ENCODE results near the gene SH3BGR. TPM values are rescaled to one million over a fixed set of nuclear protein-coding genes. Genes with fewer than 3 reads are reported as not detected.

The SH3BGR gene
- polyA plus RNA-seq, 4 donors: 2.6 to 8.7 (median 4.3) TPM

DNA sequence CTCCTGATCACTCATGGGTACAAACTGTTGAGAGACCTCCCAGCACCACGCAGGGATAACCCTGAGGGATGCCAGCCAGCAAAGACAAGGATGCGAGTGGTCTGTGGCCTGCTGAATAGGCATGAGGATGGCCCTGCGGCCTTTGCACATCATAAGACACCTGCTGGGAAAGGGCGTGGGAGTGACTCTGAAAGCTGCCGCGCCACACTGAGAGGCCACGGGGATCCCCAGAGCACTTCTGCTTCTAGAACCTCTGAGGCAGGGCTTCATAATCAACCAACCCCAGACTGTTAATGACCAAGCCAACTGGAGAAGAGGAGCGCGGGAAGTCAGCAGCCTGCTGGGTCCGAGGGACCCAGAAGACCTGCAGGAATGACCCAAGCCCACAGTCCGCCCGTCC is 73.8 kb downstream of the SH3BGR start:
- Histone ChIP-seq H3K27ac (ENCODE audit: low read depth in 1 of 3, low read length in 2 of 3) (no peak overlapping the region), H3K9me3 (ENCODE audit: control insufficient read depth in 2 of 2, insufficient read depth in 1 of 2, low read depth in 1 of 2, low read length in 1 of 2) (peaks cover 0 to 8% of the 10 kb centered on the region in 2 donors), H3K4me3 (ENCODE audit: low read depth in 1 of 3, low read length in 3 of 3) (no peak overlapping the region), H3K4me1 (ENCODE audit: control insufficient read depth in 3 of 3, insufficient read depth in 2 of 3, low read depth in 1 of 3, low read length in 2 of 3) (peaks cover 0 to 7% (median 2%) of the 10 kb centered on the region in 3 donors), H3K27me3 (ENCODE audit: control insufficient read depth in 3 of 3, insufficient read depth in 3 of 3, low read length in 3 of 3) (no peaks in the 10 kb centered on the region), H3K36me3 (ENCODE audit: control insufficient read depth in 3 of 3, insufficient read depth in 2 of 3, low read depth in 1 of 3, low read length in 3 of 3) (no peaks in the 10 kb centered on the region)
- no peak for DNase-seq
- no peak for FAIRE-seq
- 90 to 96% (median 93%) methylated on average over 12 of the region's 12 CpGs for WGBS, 3 donors

GRCh38 chr21:39527067-39527595 is 75.4 kb downstream of the SH3BGR start:
- no peaks in the 10 kb centered on the region for H3K27me3 ChIP-seq (ENCODE audit: control insufficient read depth in 3 of 3, insufficient read depth in 3 of 3, low read length in 3 of 3)
- H3K4me3 ChIP-seq (ENCODE audit: low read depth in 1 of 3, low read length in 3 of 3): no peak overlapping the region
- H3K27ac ChIP-seq (ENCODE audit: low read depth in 1 of 3, low read length in 2 of 3): no peak overlapping the region
- peaks cover 0 to 7% (median 2%) of the 10 kb centered on the region in 3 donors for H3K4me1 ChIP-seq (ENCODE audit: control insufficient read depth in 3 of 3, insufficient read depth in 2 of 3, low read depth in 1 of 3, low read length in 2 of 3)
- H3K36me3 ChIP-seq (ENCODE audit: control insufficient read depth in 3 of 3, insufficient read depth in 2 of 3, low read depth in 1 of 3, low read length in 3 of 3): no peaks in the 10 kb centered on the region
- WGBS, 3 donors: 61 to 73% (median 72%) methylated on average over 5 of the region's 5 CpGs
- DNase-seq: no peak
- no peak for FAIRE-seq
- H3K9me3 ChIP-seq (ENCODE audit: control insufficient read depth in 2 of 2, insufficient read depth in 1 of 2, low read depth in 1 of 2, low read length in 1 of 2): peaks cover 0 to 8% of the 10 kb centered on the region in 2 donors

DNA sequence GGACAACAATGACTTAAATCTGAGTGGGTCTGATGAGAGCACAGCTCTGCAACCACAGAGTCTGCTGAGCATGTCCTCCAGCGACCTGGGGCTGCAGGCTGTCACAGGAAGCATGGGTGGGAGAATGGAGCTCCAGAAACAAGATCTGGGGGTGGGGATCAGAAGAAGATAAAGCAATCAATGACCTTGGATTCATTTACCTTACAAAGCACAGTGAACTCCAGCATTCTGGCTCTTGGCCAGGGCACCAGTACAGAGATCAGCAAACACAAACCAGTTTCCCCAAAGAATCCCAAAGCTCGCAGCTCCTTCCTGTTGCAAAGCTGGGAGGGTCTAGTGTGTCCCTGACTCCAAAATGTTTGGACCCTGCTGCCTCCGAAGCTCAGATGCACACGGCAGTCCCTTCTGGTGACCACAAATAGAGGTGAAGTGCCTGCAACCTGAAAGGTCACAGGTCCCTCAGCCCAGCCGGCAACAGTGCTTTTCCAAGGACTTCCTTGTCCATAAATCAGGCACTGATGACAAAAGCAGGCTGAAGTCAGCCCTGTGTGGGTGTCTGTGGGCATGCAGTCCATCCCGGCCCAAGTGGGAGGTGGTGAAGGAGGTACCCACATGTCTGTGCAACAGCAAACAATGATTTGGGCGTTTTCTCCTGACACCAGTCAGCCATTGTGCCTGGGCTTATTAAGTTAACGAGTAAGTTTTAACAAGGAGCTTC is 76.1 kb downstream of the SH3BGR start:
- WGBS, 3 donors: 3 to 12% (median 6%) methylated on average over 8 of the region's 8 CpGs
- H3K4me1 ChIP-seq (ENCODE audit: control insufficient read depth in 3 of 3, insufficient read depth in 2 of 3, low read depth in 1 of 3, low read length in 2 of 3): peaks cover 0 to 7% (median 2%) of the 10 kb centered on the region in 3 donors
- DNase-seq (peak; percentile 72 to 88), FAIRE-seq (no peak)
- H3K4me3 ChIP-seq (ENCODE audit: low read depth in 1 of 3, low read length in 3 of 3): no peak overlapping the region
- no peaks in the 10 kb centered on the region for H3K27me3 ChIP-seq (ENCODE audit: control insufficient read depth in 3 of 3, insufficient read depth in 3 of 3, low read length in 3 of 3)
- H3K27ac ChIP-seq (ENCODE audit: low read depth in 1 of 3, low read length in 2 of 3): peak overlapping the region; percentile 12 to 92 (median 44)
- H3K9me3 ChIP-seq (ENCODE audit: control insufficient read depth in 2 of 2, insufficient read depth in 1 of 2, low read depth in 1 of 2, low read length in 1 of 2): peaks cover 0 to 8% of the 10 kb centered on the region in 2 donors
- no peaks in the 10 kb centered on the region for H3K36me3 ChIP-seq (ENCODE audit: control insufficient read depth in 3 of 3, insufficient read depth in 2 of 3, low read depth in 1 of 3, low read length in 3 of 3)

DNA sequence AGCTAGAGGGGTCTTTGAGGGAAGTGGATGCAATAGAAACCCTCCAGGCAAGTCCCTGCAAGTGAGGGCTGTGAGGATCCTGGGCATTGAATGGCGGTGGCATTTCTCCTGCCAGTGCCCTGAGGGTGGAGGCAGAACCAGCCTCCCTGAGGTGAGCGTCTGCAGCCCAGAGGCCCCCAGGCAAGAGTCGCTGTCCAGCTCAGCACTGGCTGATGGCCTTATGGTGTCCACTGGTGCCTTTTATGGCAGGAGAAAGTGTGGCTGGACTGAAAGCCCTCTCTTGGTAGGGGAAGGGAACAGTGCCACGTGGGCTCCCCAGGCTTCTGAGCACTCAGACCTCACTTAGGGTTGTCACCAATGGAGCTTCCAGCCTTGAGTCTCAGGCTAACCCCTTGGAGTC is 77.3 kb downstream of the SH3BGR start:
- no peak for DNase-seq
- H3K4me1 ChIP-seq (ENCODE audit: control insufficient read depth in 3 of 3, insufficient read depth in 2 of 3, low read depth in 1 of 3, low read length in 2 of 3): peaks cover 0 to 7% (median 2%) of the 10 kb centered on the region in 3 donors
- no peaks in the 10 kb centered on the region for H3K27me3 ChIP-seq (ENCODE audit: control insufficient read depth in 3 of 3, insufficient read depth in 3 of 3, low read length in 3 of 3)
- no peaks in the 10 kb centered on the region for H3K36me3 ChIP-seq (ENCODE audit: control insufficient read depth in 3 of 3, insufficient read depth in 2 of 3, low read depth in 1 of 3, low read length in 3 of 3)
- no peak for FAIRE-seq
- H3K9me3 ChIP-seq (ENCODE audit: control insufficient read depth in 2 of 2, insufficient read depth in 1 of 2, low read depth in 1 of 2, low read length in 1 of 2): peaks cover 0 to 4% of the 10 kb centered on the region in 2 donors
- H3K27ac ChIP-seq (ENCODE audit: low read depth in 1 of 3, low read length in 2 of 3): no peak overlapping the region
- WGBS, 3 donors: 68 to 85% (median 79%) methylated on average over 4 of the region's 4 CpGs
- H3K4me3 ChIP-seq (ENCODE audit: low read depth in 1 of 3, low read length in 3 of 3): no peak overlapping the region

DNA sequence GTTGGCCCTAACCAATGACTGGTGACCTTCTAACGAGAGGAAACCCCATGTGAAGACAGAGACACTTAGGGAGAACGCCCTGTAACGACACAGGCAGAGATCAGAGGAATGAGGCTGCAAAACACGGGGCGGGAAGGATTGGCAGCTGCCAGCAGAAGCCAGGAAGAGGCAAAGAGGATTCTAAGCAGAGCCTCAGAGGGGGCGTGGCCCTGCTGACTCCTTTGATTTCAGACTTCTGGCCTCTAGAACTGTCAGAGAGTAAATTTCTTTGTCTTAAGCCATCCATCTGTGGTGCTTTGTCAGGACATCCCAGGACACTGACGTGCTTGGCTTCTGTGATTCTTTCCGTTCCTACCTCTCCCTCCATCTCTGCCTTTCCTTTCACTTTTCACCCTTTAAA is 79.3 kb downstream of the SH3BGR start:
- DNase-seq: no peak
- Histone ChIP-seq H3K4me1 (ENCODE audit: control insufficient read depth in 3 of 3, insufficient read depth in 2 of 3, low read depth in 1 of 3, low read length in 2 of 3) (peaks cover 0 to 7% (median 2%) of the 10 kb centered on the region in 3 donors), H3K27me3 (ENCODE audit: control insufficient read depth in 3 of 3, insufficient read depth in 3 of 3, low read length in 3 of 3) (no peaks in the 10 kb centered on the region), H3K9me3 (ENCODE audit: control insufficient read depth in 2 of 2, insufficient read depth in 1 of 2, low read depth in 1 of 2, low read length in 1 of 2) (no peaks in the 10 kb centered on the region), H3K4me3 (ENCODE audit: low read depth in 1 of 3, low read length in 3 of 3) (no peak overlapping the region), H3K36me3 (ENCODE audit: control insufficient read depth in 3 of 3, insufficient read depth in 2 of 3, low read depth in 1 of 3, low read length in 3 of 3) (no peaks in the 10 kb centered on the region), H3K27ac (ENCODE audit: low read depth in 1 of 3, low read length in 2 of 3) (no peak overlapping the region)
- 32 to 50% (median 37%) methylated on average over 8 of the region's 8 CpGs for WGBS, 3 donors
- no peak for FAIRE-seq

- no peak overlapping the region for H3K4me3 ChIP-seq (ENCODE audit: low read depth in 1 of 3, low read length in 3 of 3)
- WGBS, 3 donors: 53 to 57% (median 56%) methylated on average over 5 of the region's 5 CpGs
Observed at GRCh38 chr21:39531840-39532239, 80.1 kb downstream of the SH3BGR start.

GRCh38 chr21:39533545-39534380 is 82.0 kb downstream of the SH3BGR start:
- 61 to 78% (median 78%) methylated on average over 6 of the region's 6 CpGs for WGBS, 3 donors
- FAIRE-seq (peak; percentile 91), DNase-seq (no peak)
- H3K4me1 ChIP-seq (ENCODE audit: control insufficient read depth in 3 of 3, insufficient read depth in 2 of 3, low read depth in 1 of 3, low read length in 2 of 3): peaks cover 0 to 3% (median 0%) of the 10 kb centered on the region in 3 donors
- H3K27me3 ChIP-seq (ENCODE audit: control insufficient read depth in 3 of 3, insufficient read depth in 3 of 3, low read length in 3 of 3): no peaks in the 10 kb centered on the region
- no peaks in the 10 kb centered on the region for H3K9me3 ChIP-seq (ENCODE audit: control insufficient read depth in 2 of 2, insufficient read depth in 1 of 2, low read depth in 1 of 2, low read length in 1 of 2)
- no peaks in the 10 kb centered on the region for H3K36me3 ChIP-seq (ENCODE audit: control insufficient read depth in 3 of 3, insufficient read depth in 2 of 3, low read depth in 1 of 3, low read length in 3 of 3)
- no peak overlapping the region for H3K4me3 ChIP-seq (ENCODE audit: low read depth in 1 of 3, low read length in 3 of 3)
- no peak overlapping the region for H3K27ac ChIP-seq (ENCODE audit: low read depth in 1 of 3, low read length in 2 of 3)

More at GRCh38 chr21:39531840-39532239, 80.1 kb downstream of the SH3BGR start:
- no peaks in the 10 kb centered on the region for H3K9me3 ChIP-seq (ENCODE audit: control insufficient read depth in 2 of 2, insufficient read depth in 1 of 2, low read depth in 1 of 2, low read length in 1 of 2)
- DNase-seq (no peak), FAIRE-seq (no peak)
- H3K27ac ChIP-seq (ENCODE audit: low read depth in 1 of 3, low read length in 2 of 3): no peak overlapping the region
- no peaks in the 10 kb centered on the region for H3K36me3 ChIP-seq (ENCODE audit: control insufficient read depth in 3 of 3, insufficient read depth in 2 of 3, low read depth in 1 of 3, low read length in 3 of 3)
- H3K4me1 ChIP-seq (ENCODE audit: control insufficient read depth in 3 of 3, insufficient read depth in 2 of 3, low read depth in 1 of 3, low read length in 2 of 3): peaks cover 0 to 7% (median 2%) of the 10 kb centered on the region in 3 donors
- no peaks in the 10 kb centered on the region for H3K27me3 ChIP-seq (ENCODE audit: control insufficient read depth in 3 of 3, insufficient read depth in 3 of 3, low read length in 3 of 3)

DNA sequence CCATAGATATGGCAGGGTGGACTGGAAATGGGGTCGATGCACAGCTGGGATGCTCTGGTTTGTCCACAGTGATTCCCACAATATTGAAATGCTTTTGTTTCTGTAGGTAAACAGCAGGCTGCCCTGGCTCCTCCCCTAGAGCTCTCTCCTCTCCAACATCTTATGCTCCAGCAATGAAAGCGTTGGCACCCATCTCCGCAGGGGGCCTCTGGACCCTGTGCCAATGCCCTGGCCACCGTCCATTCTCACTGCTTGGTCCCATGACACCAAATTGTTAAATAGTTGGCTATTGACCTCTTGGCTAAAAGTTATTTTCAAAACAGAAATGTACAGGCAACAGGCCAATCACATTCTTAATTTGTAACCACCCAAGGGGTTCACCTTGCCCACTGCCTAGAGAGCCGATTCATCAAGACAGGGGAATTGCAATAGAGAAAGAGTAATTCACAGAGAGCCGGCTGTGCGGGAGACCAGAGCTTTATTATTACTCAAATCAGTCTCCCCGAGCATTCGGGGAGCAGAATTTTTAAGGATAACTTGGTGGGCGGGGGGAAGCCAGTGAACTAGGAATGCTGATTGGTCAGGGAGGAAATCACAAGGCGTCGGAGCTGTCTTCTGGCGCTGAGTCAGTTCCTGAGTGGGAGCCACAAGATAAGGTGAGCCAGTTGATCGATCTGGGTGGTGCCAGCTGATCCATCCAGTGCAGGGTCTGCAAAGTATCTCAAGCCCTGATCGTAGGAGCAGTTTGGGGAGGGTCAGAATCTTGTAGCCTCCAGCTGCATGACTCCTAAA is 84.1 kb downstream of the SH3BGR start:
- Histone ChIP-seq H3K9me3 (ENCODE audit: control insufficient read depth in 2 of 2, insufficient read depth in 1 of 2, low read depth in 1 of 2, low read length in 1 of 2) (no peaks in the 10 kb centered on the region), H3K36me3 (ENCODE audit: control insufficient read depth in 3 of 3, insufficient read depth in 2 of 3, low read depth in 1 of 3, low read length in 3 of 3) (no peaks in the 10 kb centered on the region), H3K27me3 (ENCODE audit: control insufficient read depth in 3 of 3, insufficient read depth in 3 of 3, low read length in 3 of 3) (no peaks in the 10 kb centered on the region), H3K4me3 (ENCODE audit: low read depth in 1 of 3, low read length in 3 of 3) (no peak overlapping the region), H3K4me1 (ENCODE audit: control insufficient read depth in 3 of 3, insufficient read depth in 2 of 3, low read depth in 1 of 3, low read length in 2 of 3) (peaks cover 0 to 3% (median 0%) of the 10 kb centered on the region in 3 donors), H3K27ac (ENCODE audit: low read depth in 1 of 3, low read length in 2 of 3) (no peak overlapping the region)
- no peak for DNase-seq
- no peak for FAIRE-seq
- 82 to 89% (median 85%) methylated on average over 15 of the region's 15 CpGs for WGBS, 3 donors
